ENCODE results near the gene GFER.
A peak's percentile ranks its signal among the peaks of the same experiment; 100 is the strongest.

Gene GFER

GRCh38 chr16:1991948-1992703 is 8.1 kb downstream of the GFER start:
- ChIA-PET CTCF (interaction anchor here (3.8 kb wide), 1 partner anchor 11 kb away, joined by 39 read pairs; no protein-coding TSS in a partner anchor), POLR2A (interaction anchor here (0.5 to 1.3 kb wide), 4 partner anchors 8 to 895 kb away, joined by 4 to 7 read pairs (median 6); partner anchors contain the start of genes RPS2 and TRAF7)
- H3K27ac ChIP-seq (ENCODE audit: extremely low read depth, low read depth, low read length) = no peak overlapping the region
- peaks cover 3% of the 10 kb centered on the region for H3K4me1 ChIP-seq (ENCODE audit: control insufficient read depth, insufficient read depth, low read length)
- no peaks in the 10 kb centered on the region for H3K9me3 ChIP-seq (ENCODE audit: control insufficient read depth, insufficient read depth, low read depth, low read length)
- H3K36me3 ChIP-seq (ENCODE audit: control insufficient read depth in 2 of 2, insufficient read depth in 1 of 2, low read length in 2 of 2) = peaks cover 0 to 7% of the 10 kb centered on the region in 2 experiments; a peak in 2 of 3 replicates
- TF ChIP-seq RBAK (tag by site-specific recombination; IDR thresholded peaks at IDR 0.05) = no peak
- TF ChIP-seq ZNF658 (tag by site-specific recombination; IDR thresholded peaks at IDR 0.05) = no peak
- TF ChIP-seq KLF8 (tag by site-specific recombination; IDR thresholded peaks at IDR 0.05) = 0 out of 2 replicates have a peak, but pooled peaks have one; percentile 20
- TF ChIP-seq ZNF114 (tag by site-specific recombination; IDR thresholded peaks at IDR 0.05) = no peak
- no peak for TF ChIP-seq ZBTB8A (tag by site-specific recombination; IDR thresholded peaks at IDR 0.05)
- TF ChIP-seq ZNF830 (tag by site-specific recombination; IDR thresholded peaks at IDR 0.05; ENCODE audit: low read depth) = no peak
- TF ChIP-seq KLF1 (tag by site-specific recombination; IDR thresholded peaks at IDR 0.05) = peak; percentile 61
- no peak overlapping the region for H3K4me3 ChIP-seq (ENCODE audit: low read depth, low read length)

GRCh38 chr16:1992704-1993317 is 8.8 kb downstream of the GFER start:
- Histone ChIP-seq H3K4me3 (ENCODE audit: low read depth, low read length) (no peak overlapping the region), H3K4me1 (ENCODE audit: control insufficient read depth, insufficient read depth, low read length) (peaks cover 3% of the 10 kb centered on the region), H3K36me3 (ENCODE audit: control insufficient read depth in 2 of 2, insufficient read depth in 1 of 2, low read length in 2 of 2) (peaks cover 0 to 12% of the 10 kb centered on the region in 2 experiments; a peak in 2 of 3 replicates), H3K9me3 (ENCODE audit: control insufficient read depth, insufficient read depth, low read depth, low read length) (no peaks in the 10 kb centered on the region), H3K27ac (ENCODE audit: extremely low read depth, low read depth, low read length) (no peak overlapping the region)
- no peak for TF ChIP-seq ZNF214 (tag by site-specific recombination; IDR thresholded peaks at IDR 0.05; ENCODE audit: borderline replicate concordance)
- TF ChIP-seq HIC1 (tag by site-specific recombination; IDR thresholded peaks at IDR 0.05) = peak; percentile 71; the same call in 1 of the 2 replicates
- TF ChIP-seq BCL11B (tag by site-specific recombination; IDR thresholded peaks at IDR 0.05; ENCODE audit: low read depth) = peak; percentile 56; the same call in 1 of the 2 replicates
- no peak for TF ChIP-seq ZNF510 (tag by site-specific recombination; IDR thresholded peaks at IDR 0.05; ENCODE audit: insufficient replicate concordance)
- ChIA-PET POLR2A (interaction anchor here (0.9 to 1.5 kb wide), 3 partner anchors 28 to 163 kb away, joined by 5 to 7 read pairs (median 5); partner anchors contain the start of genes RPS2 and TRAF7), CTCF (interaction anchor here (3.8 kb wide), 1 partner anchor 10 kb away, joined by 39 read pairs; no protein-coding TSS in a partner anchor)

- POLR2A ChIA-PET = interaction anchor here (0.8 to 1.7 kb wide), 4 partner anchors 10 to 162 kb away, joined by 3 to 6 read pairs (median 4); partner anchors contain the start of genes RPS2 and TRAF7
- CTCF ChIA-PET = interaction anchor here (0.8 to 3.8 kb wide), 3 partner anchors 9 to 22 kb away, joined by 3 to 39 read pairs (median 3); no protein-coding TSS in a partner anchor
- no peak for TF ChIP-seq KLF7 (tag by site-specific recombination; IDR thresholded peaks at IDR 0.05; ENCODE audit: borderline replicate concordance)
- TF ChIP-seq ZNF350 (tag by site-specific recombination; IDR thresholded peaks at IDR 0.05) = no peak
- TF ChIP-seq GLI2 (tag by site-specific recombination; IDR thresholded peaks at IDR 0.05; ENCODE audit: borderline replicate concordance, low read depth) = no peak
- no peak for TF ChIP-seq ZNF610 (tag by site-specific recombination; IDR thresholded peaks at IDR 0.05; ENCODE audit: borderline replicate concordance)
- no peak for TF ChIP-seq ZNF521 (tag by site-specific recombination; IDR thresholded peaks at IDR 0.05)
- TF ChIP-seq ZNF274 (IDR thresholded peaks at IDR 0.05; ENCODE audit: low read length) = no peak
- no peak for TF ChIP-seq ZNF274 (tag by site-specific recombination; IDR thresholded peaks at IDR 0.05; ENCODE audit: borderline replicate concordance)
- peak; percentile 25; the same call in 1 of the 2 replicates for TF ChIP-seq KLF8 (tag by site-specific recombination; IDR thresholded peaks at IDR 0.05)
- TF ChIP-seq PRDM10 (tag by site-specific recombination; IDR thresholded peaks at IDR 0.05) = 0 out of 2 replicates have a peak, but pooled peaks have one; percentile 6
- TF ChIP-seq ZNF266 (tag by site-specific recombination; IDR thresholded peaks at IDR 0.05; ENCODE audit: low read depth) = no peak
- TF ChIP-seq ZBTB44 (tag by site-specific recombination; IDR thresholded peaks at IDR 0.05) = peak; percentile 61; the same call in 1 of the 2 replicates
Observed at GRCh38 chr16:1993731-1994131, 9.7 kb downstream of the GFER start.

More at GRCh38 chr16:1993731-1994131, 9.7 kb downstream of the GFER start:
- Histone ChIP-seq H3K36me3 (ENCODE audit: control insufficient read depth in 2 of 2, insufficient read depth in 1 of 2, low read length in 2 of 2) (peaks cover 0 to 22% of the 10 kb centered on the region in 2 experiments; a peak in 2 of 3 replicates), H3K4me3 (ENCODE audit: low read depth, low read length) (no peak overlapping the region), H3K27ac (ENCODE audit: extremely low read depth, low read depth, low read length) (no peak overlapping the region), H3K9me3 (ENCODE audit: control insufficient read depth, insufficient read depth, low read depth, low read length) (no peaks in the 10 kb centered on the region), H3K4me1 (ENCODE audit: control insufficient read depth, insufficient read depth, low read length) (peaks cover 3% of the 10 kb centered on the region)
